GM12878 (cell line): ENCODE measurements around the gene IRF4. TPM values are rescaled to one million over a fixed set of nuclear protein-coding genes. Genes with fewer than 3 reads are reported as not detected.

ENCODE experiments used
- ATAC-seq: fragments of 200-7000 bp; cut with Tn5 transposase; 3 replicates; pipeline ENCODE4 v1.9.1; 2020; ENCODE audit warnings: mild to moderate bottlenecking, moderate library complexity
- BruUV-seq: library from RNA; stranded (reverse); fragments of 400-500 nt; replicated peaks from 2 replicates; lab custom pipeline; 2021; lab: Mats Ljungman, UMichigan
- CTCF ChIA-PET: fragments of 300-600 bp; sonication (Branson Sonifier 250); formaldehyde crosslinking; extraction: SDS; loops from one replicate; lab custom pipeline; 2021; ENCODE audit warnings: inconsistent platforms; lab: Yijun Ruan, JAX
- POLR2A ChIA-PET: fragments of 350-600 bp; formaldehyde crosslinking; extraction: SDS; loops from one replicate; lab custom pipeline; 2021; ENCODE audit warnings: inconsistent platforms; lab: Charles Lee
- RAD21 ChIA-PET: fragments of 300-600 bp; sonication (Branson Sonifier 250); formaldehyde crosslinking; loops from one replicate; lab custom pipeline; 2023; ENCODE audit warnings: antibody characterized with exemption; ENCODE audit not compliant: unreplicated experiment; lab: Charles Lee
- SMC1A ChIA-PET: fragments of 300-600 bp; sonication (Branson Sonifier 250); formaldehyde crosslinking; loops from one replicate; lab custom pipeline; 2023; ENCODE audit not compliant: unreplicated experiment, uncharacterized antibody; lab: Charles Lee
- DNase-seq: peaks from one replicate; pipeline ENCODE4 v3.0.0-alpha.2; 2011; ENCODE audit warnings: low read depth, low spot score
- FAIRE-seq: peaks from 3 replicates; lab custom pipeline; 2011; peaks lifted over from hg19 to GRCh38; lab: Jason Lieb, UNC
- H2AFZ ChIP-seq: 2 replicates; pipeline ENCODE4 v1.6.0; 2011; ENCODE audit warnings: low read depth, low read length, control low read depth; ENCODE audit not compliant: control insufficient read depth
- H3K27ac ChIP-seq: 2 replicates; pipeline ENCODE4 v1.5.1; 2011; ENCODE audit warnings: control low read depth; ENCODE audit not compliant: control insufficient read depth, insufficient read depth
- H3K27me3 ChIP-seq, 2 experiments: replicated peaks in 1 of 2; 2 replicates each; pipeline versions ENCODE4 v1.6.0 to v1.6.1; 2011; ENCODE audit warnings: low read length in 1 of 2; ENCODE audit not compliant: control insufficient read depth in 2 of 2, insufficient read depth in 2 of 2
- H3K36me3 ChIP-seq, 2 experiments: 2 replicates each; pipeline ENCODE4 v1.5.1; 2011; ENCODE audit warnings: low read length in 1 of 2; ENCODE audit not compliant: control insufficient read depth in 2 of 2, insufficient read depth in 2 of 2
- H3K4me1 ChIP-seq: 2 replicates; pipeline ENCODE4 v1.6.1; 2011; ENCODE audit warnings: mild to moderate bottlenecking, low read length, moderate library complexity, mixed read lengths; ENCODE audit not compliant: control insufficient read depth, insufficient read depth
- H3K4me2 ChIP-seq: 2 replicates; pipeline ENCODE4 v1.6.0; 2011; ENCODE audit warnings: control low read depth; ENCODE audit not compliant: control insufficient read depth, insufficient read depth
- H3K4me3 ChIP-seq: fragments of 200-600 bp; sonication (generic); 2 replicates; pipeline ENCODE4 v1.5.1; 2016
- H3K79me2 ChIP-seq: 2 replicates; pipeline ENCODE4 v1.6.0; 2011; ENCODE audit warnings: low read length; ENCODE audit not compliant: control insufficient read depth, insufficient read depth
- H3K9ac ChIP-seq: 2 replicates; pipeline ENCODE4 v1.8.0; 2011; ENCODE audit warnings: low read length, control low read depth, mixed read lengths; ENCODE audit not compliant: control insufficient read depth, insufficient read depth
- H3K9me3 ChIP-seq: replicated peaks from 3 replicates; pipeline ENCODE4 v1.5.1; 2011; ENCODE audit warnings: mild to moderate bottlenecking, low read length; ENCODE audit not compliant: control insufficient read depth, insufficient read depth
- H4K20me1 ChIP-seq: 2 replicates; pipeline ENCODE4 v1.6.0; 2011; ENCODE audit not compliant: control insufficient read depth, insufficient read depth
- BCL11A ChIP-seq: IDR thresholded peaks from 2 replicates; pipeline ENCODE4 v1.6.1; 2011; ENCODE audit warnings: low read depth, low read length
- CBX3 ChIP-seq: fragments of 200-600 bp; sonication (generic); IDR thresholded peaks from 2 replicates; pipeline ENCODE4 v1.6.1; 2016; ENCODE audit warnings: low read depth, borderline replicate concordance
- ESRRA ChIP-seq: IDR thresholded peaks from 2 replicates; pipeline ENCODE4 v1.6.1; 2012; ENCODE audit warnings: mild to moderate bottlenecking, low read length, improper control_type of control experiment
- ETV6 ChIP-seq, 2 experiments: fragments of 450-650 bp in 1 of 2; IDR thresholded peaks in 1 of 2; conservative IDR thresholded peaks in 1 of 2; 2 replicates each; pipeline ENCODE4 v1.6.1; 2014; ENCODE audit warnings: antibody characterized with exemption in 1 of 2, borderline replicate concordance in 1 of 2, low read depth in 1 of 2, mild to moderate bottlenecking in 1 of 2, moderate library complexity in 1 of 2
- HDGF ChIP-seq: fragments of 450-650 bp; IDR thresholded peaks from 2 replicates; pipeline ENCODE4 v1.6.1; 2016; ENCODE audit warnings: antibody characterized with exemption
- NFIC ChIP-seq: IDR thresholded peaks from 2 replicates; pipeline ENCODE4 v1.6.1; 2012; ENCODE audit warnings: low read depth, mild to moderate bottlenecking, inconsistent platforms, low read length, moderate library complexity
- NFYB ChIP-seq: IDR thresholded peaks from 2 replicates; pipeline ENCODE4 v1.6.1; 2011; ENCODE audit warnings: low read depth, mild to moderate bottlenecking, low read length, improper control_type of control experiment, moderate library complexity; ENCODE audit not compliant: insufficient read depth
- PAX8 ChIP-seq: fragments of 450-650 bp; IDR thresholded peaks from 2 replicates; pipeline ENCODE4 v1.6.1; 2017; ENCODE audit warnings: mild to moderate bottlenecking, moderate library complexity
- PBX3 ChIP-seq: IDR thresholded peaks from 2 replicates; pipeline ENCODE4 v1.6.1; 2011; ENCODE audit warnings: mild to moderate bottlenecking, low read depth, low read length, moderate library complexity; ENCODE audit not compliant: insufficient replicate concordance
- SMC3 ChIP-seq: IDR thresholded peaks from 2 replicates; pipeline ENCODE4 v1.6.1; 2011; ENCODE audit warnings: low read length, improper control_type of control experiment, borderline replicate concordance
- SREBF2 ChIP-seq: IDR thresholded peaks from 2 replicates; pipeline ENCODE4 v1.6.1; 2012; ENCODE audit warnings: mild to moderate bottlenecking, low read length
- STAT1 ChIP-seq: fragments of 450-650 bp; conservative IDR thresholded peaks from 2 replicates; pipeline ENCODE4 v1.6.1; 2014; ENCODE audit warnings: antibody characterized with exemption, mild to moderate bottlenecking
- ZNF622 ChIP-seq: fragments of 450-650 bp; IDR thresholded peaks from 2 replicates; pipeline ENCODE4 v1.6.1; 2017; ENCODE audit warnings: mild to moderate bottlenecking, inconsistent platforms
- WGBS: methylation state at CpG from one replicate; pipeline ENCODE4 v1.1.6; 2016; ENCODE audit warnings: low lambda C conversion rate; ENCODE audit not compliant: insufficient replicate concordance, insufficient coverage; ENCODE audit errors: missing lambda C conversion rate; 5-methylcytosine and 5-hydroxymethylcytosine counted together
- in situ Hi-C: fragments of 300-500 bp; cut with MboI; formaldehyde crosslinking; loops from 9 replicates; pipeline ENCODE4 v1.14.3; 2018; ENCODE audit warnings: mixed read lengths
- intact Hi-C: fragments of 100-400 bp; cut with micrococcal nuclease; formaldehyde crosslinking; loops from one replicate; pipeline ENCODE4 v1.14.2; 2022; ENCODE audit not compliant: unreplicated experiment
- polyA plus RNA-seq, 11 experiments: library from polyadenylated mRNA; depleted of rRNA in 4 of 11; unstranded in 6 of 11; stranded (reverse) in 5 of 11; fragments of >200 nt; fragmentation: Nextera tagmentation in 4 of 11; fragmentation: Illumina TruSeq in 1 of 11; extraction: Ambion mirVana in 4 of 11; extraction: Trizol in 1 of 11; gene quantifications; 1 replicate in 1 of 11; 2 replicates in 10 of 11; pipeline versions ENCODE4 v1.2.1 to v1.2.3, GENCODE V29; 2011 to 2016; ENCODE audit warnings: inconsistent platforms in 2 of 11, missing spikeins in 2 of 11, low read depth in 1 of 11
- total RNA-seq, 4 experiments: library from RNA; depleted of rRNA in 3 of 4; stranded (reverse); fragments of >200 nt in 3 of 4; fragmentation: Illumina TruSeq in 1 of 4; extraction: Trizol in 1 of 4; gene quantifications; 2 replicates each; pipeline versions ENCODE4 v1.2.1 to v1.2.3, GENCODE V29; 2013 to 2021
- TF ChIP-seq, protein P1 (sequence below): fragments of 450-650 bp; IDR thresholded peaks from 2 replicates; pipeline ENCODE4 v1.6.1; 2017; ENCODE audit warnings: mild to moderate bottlenecking, moderate library complexity
- TF ChIP-seq, protein P2 (sequence below): IDR thresholded peaks from 2 replicates; pipeline ENCODE4 v1.6.1; 2011; ENCODE audit warnings: low read depth, mild to moderate bottlenecking, low read length, moderate library complexity, borderline replicate concordance; ENCODE audit errors: extremely low read depth

IRF4 gene
- total and polyA plus RNA-seq, 10 of the 15 experiments (the other 5 are each of a cell fraction or from before 2014, with no cell fraction given), result 50.0 to 495 (median 257) TPM

DNA sequence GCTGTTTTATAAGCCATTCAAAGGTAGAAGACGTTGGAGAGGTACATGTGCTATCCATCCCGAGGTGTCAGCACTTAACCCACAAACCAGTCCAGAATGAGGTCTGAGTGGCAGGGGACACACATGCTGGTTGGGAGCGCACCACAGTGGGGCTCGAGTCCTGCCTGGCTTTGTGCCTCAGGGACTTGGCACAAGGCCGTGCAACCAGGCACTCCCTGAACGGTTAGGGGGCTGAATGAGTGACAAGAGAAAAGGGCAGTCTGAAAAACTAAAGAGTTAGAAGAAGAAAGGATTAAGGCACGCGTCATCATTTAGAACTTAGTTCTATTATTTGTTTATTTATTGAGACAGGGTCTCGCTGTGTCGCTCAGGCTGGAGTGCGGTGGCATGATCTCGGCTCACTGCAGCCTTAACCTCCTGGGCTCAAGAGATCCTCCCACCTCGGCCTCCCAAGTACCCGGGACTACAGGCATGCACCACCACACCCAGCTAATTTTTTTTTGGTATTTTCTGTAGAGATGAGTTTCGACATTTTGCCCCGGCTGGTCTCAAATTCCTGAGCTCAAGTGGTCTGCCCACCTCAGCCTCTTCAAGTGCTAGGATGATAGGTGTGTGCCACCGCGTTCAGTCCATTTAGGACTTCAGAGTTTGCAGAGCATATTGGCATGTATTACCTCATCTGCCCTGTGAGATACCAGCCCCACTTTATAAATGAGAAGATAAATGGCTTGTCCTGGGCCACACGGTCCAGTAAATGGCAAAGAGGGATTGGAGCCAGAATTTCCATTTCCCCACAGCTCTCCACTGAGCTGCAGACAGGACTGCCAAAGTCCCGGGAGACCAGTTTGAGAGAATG is 47.4 kb upstream of the IRF4 start:
- H3K4me2 ChIP-seq, result no peak overlapping the region
- no peak for DNase-seq
- TF ChIP-seq SREBF2, result no peak
- TF ChIP-seq ETV6 (conservative IDR thresholded peaks at IDR 0.05 in 1 of 2, IDR thresholded peaks at IDR 0.05 in 1 of 2; ENCODE audit: borderline replicate concordance in 1 of 2, low read depth in 1 of 2), result no peak
- TF ChIP-seq, protein P1, sequence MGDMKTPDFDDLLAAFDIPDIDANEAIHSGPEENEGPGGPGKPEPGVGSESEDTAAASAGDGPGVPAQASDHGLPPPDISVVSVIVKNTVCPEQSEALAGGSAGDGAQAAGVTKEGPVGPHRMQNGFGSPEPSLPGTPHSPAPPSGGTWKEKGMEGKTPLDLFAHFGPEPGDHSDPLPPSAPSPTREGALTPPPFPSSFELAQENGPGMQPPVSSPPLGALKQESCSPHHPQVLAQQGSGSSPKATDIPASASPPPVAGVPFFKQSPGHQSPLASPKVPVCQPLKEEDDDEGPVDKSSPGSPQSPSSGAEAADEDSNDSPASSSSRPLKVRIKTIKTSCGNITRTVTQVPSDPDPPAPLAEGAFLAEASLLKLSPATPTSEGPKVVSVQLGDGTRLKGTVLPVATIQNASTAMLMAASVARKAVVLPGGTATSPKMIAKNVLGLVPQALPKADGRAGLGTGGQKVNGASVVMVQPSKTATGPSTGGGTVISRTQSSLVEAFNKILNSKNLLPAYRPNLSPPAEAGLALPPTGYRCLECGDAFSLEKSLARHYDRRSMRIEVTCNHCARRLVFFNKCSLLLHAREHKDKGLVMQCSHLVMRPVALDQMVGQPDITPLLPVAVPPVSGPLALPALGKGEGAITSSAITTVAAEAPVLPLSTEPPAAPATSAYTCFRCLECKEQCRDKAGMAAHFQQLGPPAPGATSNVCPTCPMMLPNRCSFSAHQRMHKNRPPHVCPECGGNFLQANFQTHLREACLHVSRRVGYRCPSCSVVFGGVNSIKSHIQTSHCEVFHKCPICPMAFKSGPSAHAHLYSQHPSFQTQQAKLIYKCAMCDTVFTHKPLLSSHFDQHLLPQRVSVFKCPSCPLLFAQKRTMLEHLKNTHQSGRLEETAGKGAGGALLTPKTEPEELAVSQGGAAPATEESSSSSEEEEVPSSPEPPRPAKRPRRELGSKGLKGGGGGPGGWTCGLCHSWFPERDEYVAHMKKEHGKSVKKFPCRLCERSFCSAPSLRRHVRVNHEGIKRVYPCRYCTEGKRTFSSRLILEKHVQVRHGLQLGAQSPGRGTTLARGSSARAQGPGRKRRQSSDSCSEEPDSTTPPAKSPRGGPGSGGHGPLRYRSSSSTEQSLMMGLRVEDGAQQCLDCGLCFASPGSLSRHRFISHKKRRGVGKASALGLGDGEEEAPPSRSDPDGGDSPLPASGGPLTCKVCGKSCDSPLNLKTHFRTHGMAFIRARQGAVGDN, result no peak
- TF ChIP-seq ZNF622, result no peak
- no peak for TF ChIP-seq NFIC
- no peak for TF ChIP-seq PAX8
- TF ChIP-seq STAT1, result no peak
- TF ChIP-seq NFYB, result no peak
- TF ChIP-seq HDGF, result no peak
- no peak for TF ChIP-seq PBX3
- TF ChIP-seq ESRRA, result no peak
- TF ChIP-seq, protein P2, sequence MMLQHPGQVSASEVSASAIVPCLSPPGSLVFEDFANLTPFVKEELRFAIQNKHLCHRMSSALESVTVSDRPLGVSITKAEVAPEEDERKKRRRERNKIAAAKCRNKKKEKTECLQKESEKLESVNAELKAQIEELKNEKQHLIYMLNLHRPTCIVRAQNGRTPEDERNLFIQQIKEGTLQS, result no peak
- TF ChIP-seq CBX3, result no peak
- no peak for TF ChIP-seq BCL11A
- no peak for TF ChIP-seq SMC3
- TF ChIP-seq, all 136 proteins: peak for 0
- no peak for ATAC-seq
- no TSS peak for BruUV-seq
- Histone ChIP-seq H3K79me2 (peaks cover 65% of the 10 kb centered on the region), H4K20me1 (no peaks in the 10 kb centered on the region; the same call in 1 of the 2 replicates), H3K27me3 (no peaks in the 10 kb centered on the region), H2AFZ (no peak overlapping the region), H3K4me1 (peaks cover 87% of the 10 kb centered on the region), H3K9ac (no peak overlapping the region), H3K9me3 (no peaks in the 10 kb centered on the region), H3K27ac (no peak overlapping the region), H3K36me3 (peaks cover 29 to 43% of the 10 kb centered on the region in 2 experiments), H3K4me3 (no peak overlapping the region)
- CTCF ChIA-PET, result interaction anchor here (0.6 to 2.1 kb wide), 4 partner anchors 12 to 26 kb away, joined by 3 to 10 read pairs (median 5); no protein-coding TSS in a partner anchor
- SMC1A ChIA-PET, result interaction anchor here (0.9 to 10.4 kb wide), 10 partner anchors 12 to 116 kb away, joined by 3 to 106 read pairs (median 6); no protein-coding TSS in a partner anchor
- intact Hi-C loops (loop anchor here (2.0 kb wide), 1 partner anchor 47 kb away; the partner anchor contains the start of gene IRF4), in situ Hi-C loops (no loop called here)
- WGBS, result 82% methylated on average over 20 of the region's 20 CpGs
- RAD21 ChIA-PET, result interaction anchor here (0.9 to 4.2 kb wide), 6 partner anchors 12 to 39 kb away, joined by 3 to 27 read pairs (median 8); no protein-coding TSS in a partner anchor
- POLR2A ChIA-PET, result interaction anchor here (0.6 to 2.1 kb wide), 4 partner anchors 12 to 51 kb away, joined by 4 to 10 read pairs (median 7); no protein-coding TSS in a partner anchor
- no peak for FAIRE-seq
